GM19463 (cell line): ENCODE data around the gene RAB33A.

ENCODE experiments used
- ATAC-seq: cut with Tn5 transposase; IDR thresholded peaks from one replicate; pipeline ENCODE4 v1.9.1; 2021; ENCODE audit warnings: mild to moderate bottlenecking, moderate library complexity; ENCODE audit not compliant: unreplicated experiment

Gene RAB33A

DNA sequence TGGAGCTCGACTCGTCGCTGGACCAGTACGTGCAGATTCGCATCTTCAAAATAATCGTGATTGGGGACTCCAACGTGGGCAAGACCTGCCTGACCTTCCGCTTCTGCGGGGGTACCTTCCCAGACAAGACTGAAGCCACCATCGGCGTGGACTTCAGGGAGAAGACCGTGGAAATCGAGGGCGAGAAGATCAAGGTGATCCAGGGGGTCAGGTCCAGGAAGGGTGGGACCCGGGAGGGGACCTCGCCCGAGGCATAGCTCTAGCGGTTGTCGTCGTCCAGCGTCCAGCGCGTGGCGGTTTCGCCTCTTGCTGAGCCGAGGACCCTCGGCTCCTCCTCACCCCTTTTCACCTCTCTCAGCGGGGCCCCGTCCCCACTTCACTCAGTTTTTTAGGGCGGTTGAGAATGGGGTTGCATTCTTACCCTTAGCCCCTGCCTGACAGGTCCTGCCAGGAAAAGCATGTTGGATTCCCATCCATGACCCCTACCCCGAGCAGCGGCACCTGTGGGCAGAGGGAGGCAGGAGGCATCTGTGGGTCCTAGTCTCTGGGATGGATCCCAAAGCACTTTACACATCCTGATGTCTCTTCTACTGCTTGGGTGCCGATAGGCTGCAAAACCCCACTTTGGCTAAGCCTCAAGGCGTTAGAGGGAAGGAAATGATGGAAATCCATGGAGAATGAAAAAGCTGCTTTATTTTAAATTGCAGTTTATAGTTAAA lies 524 bp downstream of the RAB33A start:
- no peak for ATAC-seq

DNA sequence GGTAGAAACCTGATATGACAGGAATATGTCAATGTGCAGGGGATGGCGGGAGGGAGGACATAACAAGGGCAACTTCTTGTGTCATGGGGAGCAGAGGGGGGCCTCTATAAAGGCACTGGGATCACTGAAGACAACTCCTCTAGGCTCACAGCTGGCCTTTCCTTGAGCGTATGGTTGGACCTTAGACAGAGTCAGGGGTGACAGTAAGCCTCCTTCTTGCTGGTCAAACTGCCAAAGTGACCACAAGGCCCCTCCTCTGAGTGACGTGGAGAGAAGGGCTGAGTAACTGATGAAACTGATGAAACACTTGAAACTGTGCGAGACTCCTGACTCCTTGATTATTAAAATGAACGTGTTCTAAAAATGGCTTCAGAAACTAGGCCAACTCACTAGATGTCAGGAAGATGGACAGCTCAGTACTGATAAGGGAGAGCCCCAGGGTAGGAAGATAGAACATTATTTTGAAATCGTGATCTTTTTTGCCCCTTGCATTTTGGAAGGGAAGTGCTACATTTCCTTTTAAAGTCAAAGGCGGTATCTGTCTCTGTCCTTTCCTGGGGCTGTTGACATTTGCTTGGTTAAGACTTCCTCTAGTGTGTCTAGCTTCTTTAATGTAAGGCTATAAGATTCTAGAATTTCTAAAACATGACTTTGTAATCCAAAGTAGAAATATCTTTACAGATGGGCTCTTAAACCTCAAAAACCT lies 1.6 kb downstream of the RAB33A start:
- peak; percentile 35 for ATAC-seq

- no peak for ATAC-seq
These were observed 2.4 kb downstream of the RAB33A start for GRCh38 chrX:130174045-130174704.

GRCh38 chrX:130174937-130175336 lies 3.2 kb downstream of the RAB33A start:
- no peak for ATAC-seq

- peak; percentile 73 for ATAC-seq
These were observed 4.6 kb downstream of the RAB33A start for GRCh38 chrX:130176354-130176776.

DNA sequence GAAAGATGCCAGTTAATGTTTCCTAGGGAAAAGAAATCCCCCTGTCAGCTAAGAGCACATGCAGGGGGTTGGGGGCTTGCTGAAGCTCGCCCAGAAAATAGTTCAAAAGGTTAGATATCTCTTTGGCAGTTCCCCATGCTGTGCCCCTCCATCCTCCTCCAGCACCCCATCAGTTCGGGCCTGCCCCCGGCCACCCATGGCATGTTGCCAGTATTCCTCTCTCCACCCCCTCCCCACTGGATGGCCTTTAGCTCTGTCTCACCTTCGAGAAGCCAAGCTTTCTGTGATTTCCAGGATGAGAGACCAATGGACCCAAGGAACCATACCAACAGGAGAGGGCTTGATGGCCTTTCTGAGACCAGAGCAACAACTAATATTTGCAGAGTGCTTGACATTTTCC lies 5.2 kb downstream of the RAB33A start:
- no peak for ATAC-seq

DNA sequence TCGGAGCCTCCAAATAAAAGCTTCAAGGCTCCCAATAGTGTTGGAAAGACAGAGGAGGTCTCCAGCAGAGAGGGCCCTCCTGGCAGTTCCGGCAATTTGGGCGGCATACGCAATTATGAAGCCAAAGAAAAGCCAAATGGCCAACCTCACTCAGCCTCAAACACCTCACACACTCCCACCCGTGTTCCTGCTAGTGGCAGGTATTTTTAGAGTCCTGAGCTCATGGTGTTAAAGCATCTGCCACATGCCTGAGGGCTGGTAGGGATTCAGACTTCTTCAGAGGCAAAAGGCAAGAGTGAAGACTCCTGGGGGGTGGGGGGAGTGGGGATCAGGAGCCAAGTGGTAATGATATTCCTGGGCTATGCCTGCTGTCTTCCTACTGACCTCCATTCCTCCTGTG lies 7.4 kb downstream of the RAB33A start:
- no peak for ATAC-seq

DNA sequence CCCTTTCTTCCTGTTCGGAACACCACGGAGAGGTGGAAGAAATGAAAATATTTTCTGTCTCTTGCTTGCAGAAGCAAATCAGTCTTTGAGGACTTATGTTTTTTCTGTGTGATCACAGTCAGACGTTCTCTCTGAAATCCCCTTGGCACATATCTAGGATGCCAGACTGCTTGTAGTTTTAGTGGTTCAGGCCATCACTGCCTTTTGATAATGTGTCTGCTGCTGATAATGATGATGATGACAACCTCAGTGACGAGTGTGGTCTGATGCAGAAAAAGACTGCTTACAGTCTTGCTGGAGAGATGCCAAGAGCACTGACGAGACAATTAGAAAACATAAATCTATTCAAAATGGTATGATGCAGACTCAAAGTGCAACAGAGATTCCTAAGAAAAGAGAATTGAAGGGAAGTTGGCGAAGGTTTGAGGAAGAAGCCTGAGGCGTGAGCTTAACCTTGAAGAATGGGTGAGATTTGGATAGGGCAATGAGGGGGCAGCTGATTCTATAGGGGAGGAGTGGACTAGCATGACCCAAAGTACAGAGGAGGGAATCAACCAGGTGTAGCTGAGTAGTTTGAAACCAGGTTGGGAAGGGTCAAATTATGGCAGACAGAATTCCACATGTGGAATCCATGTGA lies 7.9 kb downstream of the RAB33A start:
- ATAC-seq, result no peak

GRCh38 chrX:130184168-130184567 lies 12.4 kb downstream of the RAB33A start:
- no peak for ATAC-seq

DNA sequence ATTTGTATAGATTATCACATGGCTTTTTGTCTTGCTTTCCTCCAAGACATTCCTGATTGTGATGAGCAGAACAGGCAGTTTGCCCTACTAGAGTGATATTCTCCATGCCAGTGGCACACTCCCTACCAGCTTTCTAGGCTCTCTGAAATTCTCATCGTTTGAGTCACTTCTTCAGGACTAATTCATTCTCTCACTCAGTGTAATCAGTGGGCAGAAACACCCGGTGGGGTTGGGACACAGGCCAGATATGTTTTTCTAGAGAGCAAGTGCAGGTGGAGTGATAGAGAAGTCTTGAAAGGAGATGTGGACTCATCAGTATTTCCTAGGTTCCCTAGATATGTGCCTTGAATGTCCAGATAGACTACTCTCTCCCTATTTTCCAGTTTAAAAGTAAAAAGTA lies 13.1 kb downstream of the RAB33A start:
- ATAC-seq, result no peak

DNA sequence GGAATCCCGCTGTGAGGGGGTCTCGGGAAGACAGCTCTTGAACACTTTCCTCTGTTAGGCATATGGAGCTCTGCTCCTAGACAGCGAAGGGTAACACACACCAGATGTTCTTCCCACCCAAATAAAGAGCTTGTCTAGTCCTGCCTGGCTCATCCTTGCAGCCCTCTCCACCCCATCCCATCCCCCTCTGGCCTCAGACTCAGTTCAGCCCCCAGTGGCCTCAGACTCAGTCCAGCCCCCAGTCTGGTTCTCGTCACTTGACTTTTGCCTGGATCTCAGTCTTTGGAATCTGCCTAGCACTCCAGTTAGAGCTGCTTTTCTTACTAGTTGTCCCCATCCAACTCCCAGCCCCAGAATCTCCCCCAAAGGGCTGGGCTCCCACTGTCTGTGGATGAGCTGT lies 14.9 kb downstream of the RAB33A start:
- ATAC-seq, result no peak

DNA sequence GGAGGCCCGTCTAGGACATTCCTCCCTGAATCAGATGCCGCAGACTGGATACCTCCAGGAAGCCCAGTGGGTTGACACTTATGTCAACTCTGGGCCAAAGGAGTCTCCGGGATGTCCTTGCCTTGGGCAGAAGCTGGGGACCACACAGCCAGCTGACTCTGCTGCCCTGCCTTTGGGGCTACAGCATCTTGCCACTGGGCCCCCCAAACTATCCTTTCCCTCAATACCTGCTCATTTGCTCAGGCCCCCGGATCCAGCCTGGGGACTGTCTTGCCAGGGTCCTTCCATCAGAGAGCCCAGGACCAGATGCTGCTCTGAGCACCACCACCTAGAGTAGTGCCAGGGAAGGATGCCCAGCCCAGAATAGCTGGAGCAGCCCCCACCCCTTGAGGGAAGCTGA lies 19.0 kb downstream of the RAB33A start:
- ATAC-seq, result no peak

GRCh38 chrX:130196466-130196865 lies 24.7 kb downstream of the RAB33A start:
- ATAC-seq, result no peak

DNA sequence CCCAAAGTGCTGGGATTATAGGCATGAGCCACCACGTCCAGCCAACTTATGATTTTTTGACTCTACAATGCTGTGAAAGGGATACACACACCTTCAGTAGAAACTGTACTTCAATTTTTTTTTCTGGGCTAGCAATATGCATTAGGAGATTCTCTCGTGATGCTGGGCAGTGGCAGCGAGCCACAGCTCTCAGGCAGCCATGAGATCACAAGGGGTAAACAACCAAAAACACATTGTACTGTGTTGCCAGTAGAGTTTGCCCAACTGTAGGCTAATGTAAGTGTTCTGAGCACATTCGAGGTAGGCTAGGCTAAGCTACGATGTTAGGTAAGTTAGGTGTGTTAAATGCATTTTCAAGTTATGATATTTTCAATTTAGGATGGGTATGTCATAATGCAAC lies 25.7 kb downstream of the RAB33A start:
- ATAC-seq, result no peak

DNA sequence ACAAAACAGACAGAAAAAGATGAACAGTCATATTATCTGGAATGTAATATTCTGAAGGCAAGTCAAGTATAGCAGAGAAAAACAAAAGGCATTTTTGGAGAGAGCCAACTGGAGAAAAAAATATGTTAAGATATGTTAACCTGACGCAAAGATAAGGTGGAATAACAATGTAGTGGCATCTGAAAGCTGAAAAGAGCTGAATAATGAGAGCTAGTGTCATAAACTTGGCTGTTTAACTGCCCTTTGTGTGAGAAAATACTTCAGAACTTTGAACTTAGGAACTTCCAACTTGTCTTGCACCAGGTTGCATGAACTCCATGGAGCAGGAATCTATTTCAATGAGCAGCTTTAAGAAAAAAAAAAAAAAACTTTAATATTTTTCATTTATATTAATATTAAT lies 32.9 kb downstream of the RAB33A start:
- ATAC-seq, result no peak

DNA sequence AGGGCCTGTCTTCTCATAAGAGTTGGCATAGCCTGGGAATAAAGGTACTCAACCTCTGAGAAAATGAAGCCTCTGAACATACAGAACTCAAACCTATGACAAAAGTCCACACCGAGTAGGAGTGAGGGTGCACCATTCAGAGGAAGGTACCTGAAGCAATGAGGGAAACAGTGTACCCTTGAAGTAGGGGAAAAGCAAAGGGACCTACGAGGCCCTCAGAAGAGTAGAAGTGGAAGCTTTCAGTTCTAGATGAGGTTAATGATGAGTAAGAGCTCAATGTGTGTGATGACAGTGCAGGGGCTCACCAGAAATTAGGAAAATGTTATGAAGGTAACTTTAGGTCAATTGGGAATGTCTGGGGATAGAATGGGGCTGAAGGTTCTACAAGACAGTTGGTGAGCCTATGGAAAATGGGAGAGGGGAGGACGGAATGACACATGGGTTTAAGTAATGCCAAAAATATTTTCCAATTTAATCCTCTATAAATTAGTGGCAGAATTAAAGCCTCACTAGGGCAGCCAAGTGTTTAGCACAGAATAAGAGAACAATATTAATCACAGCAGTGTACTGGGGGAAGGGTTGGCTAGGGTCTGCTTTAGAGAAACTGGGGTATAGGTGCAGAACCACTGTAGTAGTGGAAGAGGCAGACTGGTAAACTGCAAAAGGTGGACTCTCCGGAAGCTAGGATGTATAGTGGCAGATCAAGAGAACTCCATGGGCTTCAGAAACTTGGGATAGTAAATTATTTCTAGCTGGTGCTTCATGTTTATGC lies 39.8 kb downstream of the RAB33A start:
- no peak for ATAC-seq

- no peak for ATAC-seq
These were observed 40.6 kb downstream of the RAB33A start for GRCh38 chrX:130212371-130212770.

- no peak for ATAC-seq
These were observed 41.6 kb downstream of the RAB33A start for GRCh38 chrX:130213376-130213775.

DNA sequence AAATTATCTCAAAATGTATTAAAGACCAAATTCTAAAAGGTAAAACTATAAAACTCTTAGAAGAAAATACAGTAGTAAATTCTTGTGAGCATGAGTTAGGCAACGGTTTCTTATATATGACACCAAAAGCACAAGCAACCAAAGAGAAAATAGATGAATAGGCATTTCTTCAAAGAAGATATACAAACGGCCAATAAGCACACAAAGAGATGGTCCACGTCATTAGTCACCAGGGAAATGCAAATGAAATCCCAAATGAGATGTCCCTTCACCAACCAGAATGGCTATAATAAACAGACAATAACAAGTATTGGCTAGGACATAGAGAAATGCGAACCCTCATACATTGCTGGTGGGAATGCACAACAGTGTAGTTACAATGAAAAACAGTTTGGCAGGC lies 44.6 kb downstream of the RAB33A start:
- ATAC-seq, result peak; percentile 52

GRCh38 chrX:130224810-130225209 lies 53.0 kb downstream of the RAB33A start:
- no peak for ATAC-seq

DNA sequence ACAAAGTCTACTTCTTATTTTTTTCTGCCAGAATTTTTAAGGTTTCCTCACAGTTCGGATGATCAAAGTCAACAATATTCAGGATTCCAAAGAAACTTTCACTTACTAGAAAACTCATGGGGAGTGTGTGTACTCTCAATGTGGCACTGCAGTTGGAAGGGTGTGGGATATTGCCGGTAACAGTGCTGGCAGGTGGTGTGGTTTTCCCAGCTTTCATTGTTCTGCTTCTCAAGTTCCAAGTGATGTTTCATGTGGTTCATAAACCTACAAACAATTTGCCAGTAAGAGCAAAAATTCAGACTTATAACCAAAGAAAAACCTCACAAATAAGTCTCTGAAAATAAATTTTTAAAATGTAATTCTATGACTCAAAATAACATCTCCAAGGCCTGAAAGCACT lies 57.1 kb downstream of the RAB33A start:
- no peak for ATAC-seq
